Measurements from ENCODE around the gene CSRP3.

Gene CSRP3

GRCh38 chr11:19240420-19241259 lies 38.9 kb upstream of the CSRP3 start, which contains the start of gene E2F8:
Gene E2F8 (minus strand): TSS chr11:19240945. CDS start chr11:19240121, 824 bp downstream.
- Histone ChIP-seq H3K4me3 (ENCODE audit: low read depth, low read length) (peak within 1 kb of the TSS; percentile 97), H3K27ac (ENCODE audit: extremely low read depth, low read depth, low read length) (peak within 1 kb of the TSS; percentile 83), H3K9me3 (ENCODE audit: control insufficient read depth, insufficient read depth, low read depth, low read length) (no peaks in the 10 kb centered on the region), H3K36me3 (ENCODE audit: control insufficient read depth in 2 of 2, insufficient read depth in 1 of 2, low read length in 2 of 2) (peaks cover 0 to 23% of the 10 kb centered on the region in 2 experiments; a peak in 1 of 3 replicates), H3K4me1 (ENCODE audit: control insufficient read depth, insufficient read depth, low read length) (no peaks in the 10 kb centered on the region; the same call in 1 of the 2 replicates)
- ChIA-PET CTCF (interaction anchor here (0.6 kb wide), 1 partner anchor 169 kb away, joined by 3 read pairs; no protein-coding TSS in a partner anchor), POLR2A (interaction anchor here (0.7 to 1.4 kb wide), 4 partner anchors 11 to 312 kb away, joined by 3 to 4 read pairs (median 4); no protein-coding TSS in a partner anchor)
- TF ChIP-seq ZNF560 (tag by site-specific recombination; IDR thresholded peaks at IDR 0.05; ENCODE audit: borderline replicate concordance) (no peak), ZBTB10 (tag by site-specific recombination; IDR thresholded peaks at IDR 0.05) (no peak), ZFP37 (tag by site-specific recombination; IDR thresholded peaks at IDR 0.05) (0 out of 2 replicates have a peak, but pooled peaks have one; percentile 37), ZNF18 (tag by site-specific recombination; IDR thresholded peaks at IDR 0.05) (peak; percentile 99), ZNF518A (tag by site-specific recombination; conservative IDR thresholded peaks at IDR 0.05; ENCODE audit: low read depth) (0 out of 2 replicates have a peak, but pooled peaks have one; percentile 24), BCL11A (tag by site-specific recombination; IDR thresholded peaks at IDR 0.05; ENCODE audit: low read depth) (peak; percentile 70), SCRT1 (tag by site-specific recombination; IDR thresholded peaks at IDR 0.05; ENCODE audit: borderline replicate concordance) (peak; percentile 71; the same call in 1 of the 2 replicates), KLF1 (tag by site-specific recombination; IDR thresholded peaks at IDR 0.05) (peak; percentile 31; the same call in 1 of the 2 replicates), WT1 (tag by site-specific recombination; IDR thresholded peaks at IDR 0.05) (peak; percentile 61), SP3 (tag by site-specific recombination; IDR thresholded peaks at IDR 0.05) (peak; percentile 90), ZNF664 (tag by site-specific recombination; IDR thresholded peaks at IDR 0.05) (no peak), OSR2 (tag by site-specific recombination; IDR thresholded peaks at IDR 0.05) (no peak), ZNF76 (tag by site-specific recombination; IDR thresholded peaks at IDR 0.05; ENCODE audit: borderline replicate concordance, low read depth) (0 out of 2 replicates have a peak, but pooled peaks have one; percentile 54), ZNF133 (tag by site-specific recombination; IDR thresholded peaks at IDR 0.05) (no peak), PRDM6 (tag by site-specific recombination; IDR thresholded peaks at IDR 0.05) (no peak), KLF8 (tag by site-specific recombination; IDR thresholded peaks at IDR 0.05) (peak; percentile 71), ZNF362 (tag by site-specific recombination; IDR thresholded peaks at IDR 0.05) (peak; percentile 63; the same call in 1 of the 2 replicates), ZNF521 (tag by site-specific recombination; IDR thresholded peaks at IDR 0.05) (no peak), ZNF660 (tag by site-specific recombination; IDR thresholded peaks at IDR 0.05) (no peak), GLIS1 (tag by site-specific recombination; IDR thresholded peaks at IDR 0.05) (peak; percentile 51), ZNF341 (tag by site-specific recombination; IDR thresholded peaks at IDR 0.05; ENCODE audit: low read depth) (peak; percentile 69)

Data from HEK293 (cell line).